SK-N-MC (cell line): ENCODE data around the gene CDK2AP2.

Experiments
- EZH2 ChIP-seq: fragments of 200-600 bp; sonication (generic); IDR thresholded peaks from one replicate; pipeline ENCODE4 v1.6.1; 2017; ENCODE audit warnings: antibody characterized with exemption
- FOXP2 ChIP-seq: optimal IDR thresholded peaks from 2 replicates; pipeline ENCODE3; 2011; ENCODE audit warnings: mild to moderate bottlenecking, moderate library complexity; ENCODE audit not compliant: insufficient read depth; ENCODE audit errors: extremely low read length, control extremely low read depth
- POLR2AphosphoS5 ChIP-seq: IDR thresholded peaks from 2 replicates; pipeline ENCODE4 v1.6.1; 2012; ENCODE audit warnings: mild to moderate bottlenecking, low read depth, low read length, borderline replicate concordance

GRCh38 chr11:67507864-67508485 is at the start of gene CDK2AP2:
- peak; percentile 27; the same call in 1 of the 2 replicates for TF ChIP-seq POLR2AphosphoS5
- no peak for TF ChIP-seq EZH2
- TF ChIP-seq FOXP2, result no peak
